Parathyroid adenoma (tissue), 2 donors: ENCODE measurements around the gene FBXL7.

Source experiments
- H2AFZ ChIP-seq: fragments of 300-600 bp; sonication (generic); one replicate; pipeline ENCODE4 v1.7.0; 2017; ENCODE audit warnings: antibody characterized with exemption, mild to moderate bottlenecking
- H3K27ac ChIP-seq: fragments of 300-600 bp; sonication (generic); one replicate; pipeline ENCODE4 v1.7.0; 2017
- H3K27me3 ChIP-seq: fragments of 300-600 bp; sonication (generic); one replicate; pipeline ENCODE4 v1.7.0; 2017; ENCODE audit warnings: low read length; ENCODE audit not compliant: control insufficient read depth, insufficient read depth
- H3K36me3 ChIP-seq: fragments of 300-600 bp; sonication (generic); one replicate; pipeline ENCODE4 v1.7.0; 2017; ENCODE audit warnings: low read length; ENCODE audit not compliant: control insufficient read depth, insufficient read depth
- H3K4me1 ChIP-seq: fragments of 300-600 bp; sonication (generic); one replicate; pipeline ENCODE4 v1.7.0; 2017; ENCODE audit warnings: control low read depth
- H3K4me2 ChIP-seq: fragments of 300-600 bp; sonication (generic); one replicate; pipeline ENCODE4 v1.7.0; 2017; ENCODE audit warnings: low read length
- H3K4me3 ChIP-seq: fragments of 300-600 bp; sonication (generic); one replicate; pipeline ENCODE4 v1.7.0; 2017; ENCODE audit warnings: low read depth, low read length
- H3K79me2 ChIP-seq: fragments of 300-600 bp; sonication (generic); one replicate; pipeline ENCODE4 v1.7.0; 2017; ENCODE audit warnings: control low read depth
- H3K9ac ChIP-seq: fragments of 300-600 bp; sonication (generic); one replicate; pipeline ENCODE4 v1.7.0; 2017; ENCODE audit warnings: mild to moderate bottlenecking
- H3K9me3 ChIP-seq: fragments of 300-600 bp; sonication (generic); one replicate; pipeline ENCODE4 v1.7.0; 2017; ENCODE audit warnings: low read length; ENCODE audit not compliant: control insufficient read depth
- CTCF ChIP-seq: fragments of 300-600 bp; sonication (generic); IDR thresholded peaks from one replicate; pipeline ENCODE4 v1.7.0; 2017; ENCODE audit warnings: antibody characterized with exemption, mild to moderate bottlenecking
- donor health status: primary hyperparathyroidism.

Gene FBXL7

GRCh38 chr5:15720515-15720914 lies 220.5 kb downstream of the FBXL7 start:
- Histone ChIP-seq H3K36me3 (no peaks in the 10 kb centered on the region), H3K9me3 (no peaks in the 10 kb centered on the region), H3K79me2 (no peaks in the 10 kb centered on the region), H3K4me2 (no peak overlapping the region), H2AFZ (no peak overlapping the region), H3K9ac (no peak overlapping the region), H3K4me1 (no peaks in the 10 kb centered on the region), H3K27ac (no peak overlapping the region), H3K27me3 (no peaks in the 10 kb centered on the region), H3K4me3 (no peak overlapping the region)
- TF ChIP-seq CTCF: no peak

- Histone ChIP-seq H3K27ac (no peak overlapping the region), H3K4me1 (no peaks in the 10 kb centered on the region), H3K36me3 (no peaks in the 10 kb centered on the region), H3K4me3 (no peak overlapping the region), H3K9me3 (no peaks in the 10 kb centered on the region), H2AFZ (no peak overlapping the region), H3K4me2 (no peak overlapping the region), H3K27me3 (no peaks in the 10 kb centered on the region), H3K79me2 (no peaks in the 10 kb centered on the region), H3K9ac (no peak overlapping the region)
- no peak for TF ChIP-seq CTCF
Measured at GRCh38 chr5:15722305-15722704, 222.3 kb downstream of the FBXL7 start.

GRCh38 chr5:15727375-15727774 lies 227.4 kb downstream of the FBXL7 start:
- no peak for TF ChIP-seq CTCF
- no peak overlapping the region for H3K9ac ChIP-seq
- no peaks in the 10 kb centered on the region for H3K27me3 ChIP-seq
- no peak overlapping the region for H2AFZ ChIP-seq
- no peak overlapping the region for H3K4me3 ChIP-seq
- no peak overlapping the region for H3K27ac ChIP-seq
- H3K79me2 ChIP-seq: no peaks in the 10 kb centered on the region
- no peaks in the 10 kb centered on the region for H3K4me1 ChIP-seq
- no peak overlapping the region for H3K4me2 ChIP-seq
- no peaks in the 10 kb centered on the region for H3K9me3 ChIP-seq
- no peaks in the 10 kb centered on the region for H3K36me3 ChIP-seq

GRCh38 chr5:15728811-15729210 lies 228.8 kb downstream of the FBXL7 start:
- H3K79me2 ChIP-seq: no peaks in the 10 kb centered on the region

More at GRCh38 chr5:15728811-15729210, 228.8 kb downstream of the FBXL7 start:
- Histone ChIP-seq H3K9me3 (no peaks in the 10 kb centered on the region), H3K27ac (no peak overlapping the region), H2AFZ (no peak overlapping the region), H3K9ac (no peak overlapping the region), H3K27me3 (no peaks in the 10 kb centered on the region), H3K4me2 (no peak overlapping the region), H3K4me1 (no peaks in the 10 kb centered on the region), H3K4me3 (no peak overlapping the region), H3K36me3 (no peaks in the 10 kb centered on the region)
- TF ChIP-seq CTCF: no peak
